ENCODE measurements around the gene ZNF24.

ZNF24 gene

GRCh38 chr18:35352778-35353177 is 8.6 kb upstream of the ZNF24 start:
- DNase-seq = no peak

GRCh38 chr18:35352283-35352682 is 8.1 kb upstream of the ZNF24 start:
- DNase-seq = no peak

GRCh38 chr18:35348001-35348400 is 3.8 kb upstream of the ZNF24 start:
- no peak for DNase-seq

- no peak for DNase-seq
Measured at GRCh38 chr18:35345950-35346349, 1.7 kb upstream of the ZNF24 start.

- DNase-seq = no peak
Measured at GRCh38 chr18:35345460-35345921, 1.3 kb upstream of the ZNF24 start.

- no peak for DNase-seq
Measured at GRCh38 chr18:35344736-35345459, 678 bp upstream of the ZNF24 start.

GRCh38 chr18:35343488-35343935 is 708 bp downstream of the ZNF24 start:
- no peak for DNase-seq

- DNase-seq = no peak
Measured at GRCh38 chr18:35337286-35337685, 6.9 kb downstream of the ZNF24 start.

GRCh38 chr18:35335866-35336265 is 8.4 kb downstream of the ZNF24 start:
- no peak for DNase-seq

- DNase-seq = peak; percentile 23
Measured at GRCh38 chr18:35334821-35335220, 9.4 kb downstream of the ZNF24 start.

- DNase-seq = no peak
Measured at GRCh38 chr18:35334212-35334611, 10.0 kb downstream of the ZNF24 start.

- DNase-seq = no peak
Measured at GRCh38 chr18:35331367-35332087, 12.7 kb downstream of the ZNF24 start.

- no peak for DNase-seq
Measured at GRCh38 chr18:35328868-35329267, 15.4 kb downstream of the ZNF24 start.

- DNase-seq = no peak
Measured at GRCh38 chr18:35326695-35327387, 17.4 kb downstream of the ZNF24 start.

- peak; percentile 7 for DNase-seq
Measured at GRCh38 chr18:35324926-35325655, 19.1 kb downstream of the ZNF24 start.

- DNase-seq = no peak
Measured at GRCh38 chr18:35322486-35323458, 21.4 kb downstream of the ZNF24 start.

- DNase-seq = no peak
Measured at GRCh38 chr18:35311496-35311895, 32.7 kb downstream of the ZNF24 start.

GRCh38 chr18:35306588-35307250 is 37.5 kb downstream of the ZNF24 start:
- DNase-seq = no peak

- no peak for DNase-seq
Measured at GRCh38 chr18:35303610-35304009, 40.6 kb downstream of the ZNF24 start.

GRCh38 chr18:35296060-35296459 is 48.2 kb downstream of the ZNF24 start:
- no peak for DNase-seq

GRCh38 chr18:35291166-35291565 is 53.1 kb downstream of the ZNF24 start:
- no peak for DNase-seq

Measured in HCEC 1CT (cell line).